HG03280 (cell line): Measurements from ENCODE around the gene GYPC.
"Not testable (repeated sequence)": the region's sequence is repeated elsewhere in the genome, so short reads cannot be mapped to it uniquely, and the experiment has no call there.

Experiments
- ATAC-seq: cut with Tn5 transposase; IDR thresholded peaks from one replicate; pipeline ENCODE4 v1.9.1; 2021; ENCODE audit warnings: mild to moderate bottlenecking, moderate library complexity; ENCODE audit not compliant: unreplicated experiment

Gene GYPC, protein sequence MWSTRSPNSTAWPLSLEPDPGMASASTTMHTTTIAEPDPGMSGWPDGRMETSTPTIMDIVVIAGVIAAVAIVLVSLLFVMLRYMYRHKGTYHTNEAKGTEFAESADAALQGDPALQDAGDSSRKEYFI

DNA sequence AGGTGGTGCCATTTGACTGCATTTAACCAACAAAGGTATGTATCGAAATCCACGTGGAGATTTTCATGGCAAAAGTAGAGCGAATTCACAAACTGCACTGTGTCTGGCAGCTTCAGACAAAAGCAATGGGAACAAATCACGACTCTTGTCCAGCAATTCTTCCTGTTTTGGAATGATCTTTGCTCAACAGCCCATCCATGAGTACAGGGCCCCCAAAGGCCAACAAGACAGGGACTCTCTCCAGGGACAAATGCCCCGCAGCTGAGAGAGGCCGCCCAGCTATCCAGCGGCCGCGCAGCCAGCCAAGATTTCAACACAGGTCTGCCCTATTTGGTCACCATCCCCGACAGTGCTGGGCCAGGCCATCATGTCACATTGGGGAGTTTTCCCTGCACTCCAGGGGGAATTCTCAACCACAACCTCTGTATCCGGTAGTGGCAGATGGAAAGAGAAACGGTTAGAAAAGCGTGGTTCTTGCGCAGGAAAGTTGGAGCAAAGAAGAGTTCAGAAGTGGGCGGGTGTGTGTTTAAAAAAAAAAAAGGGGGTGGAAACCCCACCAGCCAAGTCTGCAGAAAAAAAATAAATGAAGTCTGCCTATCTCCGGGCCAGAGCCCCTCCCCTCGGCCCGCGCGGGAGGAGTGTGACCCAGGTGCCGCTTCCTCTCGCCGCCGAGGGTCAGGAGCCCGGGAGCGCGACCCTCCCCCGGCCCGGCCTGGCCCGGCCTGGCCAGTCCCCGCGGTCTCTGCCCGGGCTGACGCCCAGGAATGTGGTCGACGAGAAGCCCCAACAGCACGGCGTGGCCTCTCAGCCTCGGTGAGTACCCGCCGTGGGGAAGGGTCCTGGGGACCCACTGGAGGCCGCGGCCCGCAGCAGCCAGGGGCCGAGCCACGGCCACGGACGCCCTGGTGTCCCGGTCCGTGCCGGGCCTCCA lies at the start of gene GYPC:
Gene GYPC, plus strand, starts transcription at position 659 of the 931 bp plus-strand sequence. Its CDS starts 106 bp downstream, at position 765.
- ATAC-seq: peak; percentile 40

DNA sequence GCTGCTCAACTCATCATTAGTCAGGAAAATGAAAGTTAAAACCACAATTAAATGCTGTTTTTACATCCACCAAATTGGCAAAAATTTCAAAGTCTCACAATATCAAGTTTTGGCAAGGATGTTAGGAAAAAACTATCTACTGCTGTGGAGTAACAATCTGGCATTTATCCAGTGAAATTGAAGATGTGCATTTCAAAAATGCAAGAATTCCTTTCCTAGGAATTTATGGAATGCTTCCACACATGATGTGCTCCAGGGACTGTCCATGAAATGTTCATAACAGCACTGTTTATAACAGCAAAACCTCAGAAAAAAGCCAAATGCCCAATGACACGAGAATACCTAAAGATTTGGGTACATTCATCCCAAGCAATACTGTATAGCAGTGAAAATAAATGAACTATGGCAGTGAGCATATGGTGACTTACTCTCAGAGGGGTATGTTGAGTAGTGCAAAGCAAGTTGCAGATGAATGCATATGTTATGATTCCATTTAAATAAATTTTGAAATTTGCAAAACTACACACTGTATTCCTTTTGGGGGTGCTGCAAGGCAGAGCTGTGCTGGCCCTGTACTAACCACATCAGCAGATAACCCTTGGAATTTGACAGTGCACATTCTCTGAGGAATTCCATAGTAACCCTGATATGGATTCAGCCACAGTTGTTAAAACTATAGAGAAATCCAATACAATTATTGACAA lies 41.3 kb upstream of the GYPC start:
- no peak for ATAC-seq

DNA sequence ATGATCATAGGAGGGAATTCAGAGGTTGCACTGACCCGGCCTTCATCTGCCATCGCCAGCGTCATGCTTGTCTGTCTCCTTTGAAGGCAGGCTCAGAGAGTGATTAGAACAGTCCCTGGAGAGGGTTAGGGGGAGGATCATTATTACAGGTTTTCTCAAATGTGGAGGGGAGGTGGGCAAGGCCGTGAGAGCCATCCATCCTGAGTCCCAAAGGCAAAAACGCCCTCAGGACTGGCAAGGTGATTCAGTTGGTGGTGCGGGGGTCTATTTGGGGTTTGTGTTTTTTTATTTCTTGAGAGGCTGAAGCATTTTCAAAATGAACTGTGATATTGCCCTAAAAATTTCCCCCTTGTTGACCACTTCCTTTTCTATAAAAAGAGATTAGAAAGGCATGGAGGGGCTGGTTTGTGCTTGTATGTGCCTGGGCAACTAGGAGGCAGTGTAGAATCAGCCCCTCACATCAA lies 39.3 kb upstream of the GYPC start:
- no peak for ATAC-seq

DNA sequence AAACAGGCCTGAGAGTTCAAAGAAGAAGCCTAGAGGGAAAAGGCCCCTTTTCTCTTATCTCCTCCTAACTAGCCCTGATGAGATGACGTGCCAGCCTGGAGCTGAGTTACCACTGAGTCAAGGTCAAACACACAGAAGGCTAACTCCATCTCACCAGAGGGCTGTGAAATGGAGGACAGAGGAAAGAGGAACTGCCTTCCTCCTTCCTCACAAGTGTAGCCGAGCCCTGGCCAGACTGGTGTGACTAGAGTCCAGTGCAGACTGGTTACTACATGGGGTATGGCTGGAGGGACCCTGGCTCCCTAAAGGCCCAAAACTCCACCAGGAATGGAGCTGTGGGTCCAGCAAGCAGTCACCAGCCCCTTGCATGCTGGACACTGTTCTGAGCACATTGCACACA lies 35.7 kb upstream of the GYPC start:
- ATAC-seq: no peak

DNA sequence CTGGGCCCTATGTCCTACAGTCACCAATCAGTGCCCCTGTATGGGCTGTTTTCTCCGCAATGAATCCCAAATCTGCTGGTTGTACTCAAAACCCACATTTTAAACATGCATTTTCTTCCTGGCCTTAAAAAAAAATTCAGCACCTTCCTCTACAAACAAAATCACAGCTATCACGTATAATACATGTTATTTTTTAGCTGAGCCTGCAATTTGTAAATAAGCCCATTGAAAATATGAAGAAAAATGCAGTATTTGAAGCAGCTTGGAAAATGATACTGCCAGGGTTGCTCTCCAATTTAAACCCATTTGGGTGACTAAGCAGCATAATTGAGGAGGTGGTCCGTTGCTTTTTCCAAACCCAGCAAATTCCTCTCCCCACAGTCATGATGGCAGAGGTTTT lies 33.0 kb upstream of the GYPC start:
- ATAC-seq: no peak

DNA sequence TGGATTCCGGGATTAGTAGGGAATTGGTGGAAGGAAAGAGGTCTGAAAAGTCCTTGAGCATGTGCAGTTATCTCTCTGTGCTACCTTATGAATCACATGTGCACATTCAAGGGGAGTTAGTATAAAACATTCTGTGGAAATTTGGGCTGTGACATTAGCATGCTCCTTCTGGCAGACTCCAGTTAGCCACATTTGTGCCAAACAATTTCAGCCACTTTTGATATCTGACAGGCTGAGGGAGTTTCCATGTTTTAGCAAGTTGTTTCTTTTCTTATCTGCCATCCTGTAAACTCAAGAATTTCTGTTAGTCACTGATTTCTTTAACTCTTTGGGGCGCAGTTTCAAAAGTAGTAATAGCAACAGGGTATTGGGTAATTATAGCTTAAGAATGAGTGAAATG lies 28.3 kb upstream of the GYPC start:
- no peak for ATAC-seq

DNA sequence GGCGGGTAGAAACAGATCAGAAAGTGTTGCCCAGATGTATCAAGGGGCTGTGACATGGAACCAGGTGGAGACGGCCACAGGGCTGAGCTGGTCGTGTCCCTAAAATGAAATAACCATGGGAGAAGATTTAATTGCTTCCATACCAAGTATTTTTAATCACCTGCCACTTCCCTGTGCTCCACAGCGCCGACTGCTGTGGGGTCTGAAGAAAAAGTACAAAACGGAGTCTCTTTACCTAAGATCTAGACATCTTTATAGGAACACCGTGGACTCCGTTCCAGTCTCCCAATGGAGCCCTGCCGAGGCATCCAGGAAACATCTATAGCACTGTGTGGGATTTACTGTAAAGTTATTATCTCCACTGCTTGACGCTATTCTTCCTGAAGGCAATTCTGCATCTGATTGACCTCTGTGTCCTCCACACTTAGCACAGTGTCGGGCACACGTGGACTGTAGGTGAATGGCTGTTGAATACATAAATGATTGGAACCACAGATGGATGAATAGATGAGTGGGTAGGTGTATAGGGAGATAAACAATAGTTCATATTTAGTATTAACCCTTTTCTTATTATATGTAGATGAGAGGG lies 21.6 kb upstream of the GYPC start:
- peak; percentile 59 for ATAC-seq

DNA sequence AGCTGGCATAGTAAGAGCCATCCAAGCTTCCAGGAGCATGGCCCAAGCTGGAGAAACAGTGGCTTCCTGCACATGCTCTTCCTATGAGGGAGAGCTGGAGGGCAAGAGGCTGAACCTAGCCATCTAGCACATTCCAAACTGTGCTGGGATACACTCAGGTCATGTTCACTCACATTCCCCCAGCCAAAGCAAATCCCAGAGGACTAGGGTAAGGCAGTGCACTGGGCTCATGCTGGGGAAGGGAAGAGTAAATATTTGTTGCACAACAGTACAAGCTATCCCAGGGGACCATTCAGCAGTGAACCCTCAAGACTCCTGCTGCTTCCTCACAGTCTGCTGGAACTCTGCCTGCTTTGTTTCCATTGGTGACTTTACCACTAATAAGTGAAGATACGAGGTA lies 20.7 kb upstream of the GYPC start:
- no peak for ATAC-seq

DNA sequence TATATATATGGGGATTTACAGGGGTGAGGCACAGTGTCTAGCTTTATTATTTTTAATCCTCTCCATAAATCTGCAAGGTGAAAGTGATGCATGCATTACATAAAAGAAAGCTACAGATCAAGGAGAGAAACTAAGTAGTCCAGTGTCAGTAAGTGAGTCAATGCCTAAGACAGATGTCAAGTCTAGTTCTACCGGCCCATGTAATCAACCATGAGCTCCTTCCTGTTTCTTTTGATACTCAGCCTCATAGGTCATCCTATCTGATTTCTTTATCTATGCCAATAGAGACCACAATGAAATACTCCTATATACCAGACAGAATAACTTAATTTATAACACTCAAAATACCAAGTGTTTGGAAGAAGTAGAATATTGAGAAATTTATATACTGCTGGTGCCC lies 20.2 kb upstream of the GYPC start:
- no peak for ATAC-seq

DNA sequence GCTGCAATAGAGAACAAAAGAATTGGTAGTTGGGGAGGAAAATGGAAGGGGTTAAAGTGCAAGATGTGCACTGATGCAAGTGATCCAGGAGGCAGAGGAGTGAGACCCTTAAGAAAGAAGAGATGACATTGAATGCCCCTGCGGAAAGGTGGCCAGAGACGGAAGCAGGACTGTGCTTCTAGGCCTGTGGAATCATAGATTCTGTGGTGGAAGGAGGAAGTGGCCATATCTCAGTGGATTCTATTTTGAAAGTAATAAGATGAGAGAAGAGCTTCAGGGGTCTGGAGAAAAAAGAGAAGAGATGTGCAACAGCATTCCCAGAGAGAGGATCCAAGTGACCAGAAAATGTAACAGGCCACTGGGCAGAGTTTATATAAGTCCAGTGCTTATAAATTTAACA lies 18.6 kb upstream of the GYPC start:
- ATAC-seq: no peak

DNA sequence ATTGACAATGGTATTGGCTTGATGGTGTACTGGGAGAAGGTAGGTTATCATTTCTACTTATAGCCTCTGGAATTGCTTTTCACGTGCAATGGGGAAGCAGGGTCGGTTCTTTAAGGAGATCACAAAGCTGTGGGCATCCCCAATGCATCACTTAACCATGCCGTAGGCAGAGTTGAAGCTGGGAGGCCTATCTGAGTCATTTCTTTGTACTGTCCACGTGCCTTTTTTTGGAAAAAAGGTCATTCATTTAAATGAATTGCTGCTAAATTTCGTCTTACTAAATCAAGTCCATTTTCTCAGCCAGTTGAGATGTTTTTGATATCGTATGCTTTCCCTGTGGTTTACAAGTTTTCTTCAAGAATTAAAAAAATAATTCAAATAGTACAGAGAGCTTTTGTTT lies 17.2 kb upstream of the GYPC start:
- ATAC-seq: no peak

DNA sequence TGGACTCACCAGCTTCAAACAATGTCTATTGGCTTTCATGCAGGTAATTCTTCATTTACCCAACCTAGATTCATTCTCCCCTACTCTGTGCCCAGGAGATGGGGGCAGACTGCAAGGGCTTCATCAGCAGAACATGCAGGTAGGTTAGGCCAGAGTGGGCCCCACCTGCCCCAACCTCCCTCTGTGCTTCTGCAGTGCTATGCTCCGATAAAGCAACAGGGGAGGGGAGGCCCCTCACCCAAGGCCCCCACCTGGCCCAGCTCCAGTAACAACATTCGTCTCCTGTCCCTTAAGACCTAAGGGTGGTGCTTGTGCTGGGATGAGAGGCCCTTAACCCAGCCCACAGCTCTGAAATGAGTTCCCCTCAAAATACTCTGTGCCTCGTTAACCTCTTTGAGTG lies 16.7 kb upstream of the GYPC start:
- no peak for ATAC-seq

DNA sequence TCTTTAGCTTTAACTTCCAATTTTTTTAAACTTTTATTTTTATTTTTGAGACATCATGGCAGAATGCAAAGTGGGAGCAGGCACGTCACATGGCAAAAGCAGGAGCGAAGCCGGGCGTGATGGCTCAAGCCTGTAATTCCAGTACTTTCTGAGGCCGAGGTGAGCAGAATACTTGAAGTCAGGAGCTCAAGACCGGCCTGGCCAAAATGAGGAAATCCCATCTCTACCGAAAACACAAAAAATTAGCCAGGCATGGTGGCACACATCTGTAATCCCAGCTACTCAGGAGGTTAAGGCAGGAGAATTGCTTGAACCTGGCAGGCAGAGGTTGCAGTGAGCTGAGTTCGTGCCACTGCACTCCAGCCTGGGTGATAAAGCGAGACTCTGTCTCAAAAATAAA lies 14.7 kb upstream of the GYPC start:
- ATAC-seq: not testable (repeated sequence)

DNA sequence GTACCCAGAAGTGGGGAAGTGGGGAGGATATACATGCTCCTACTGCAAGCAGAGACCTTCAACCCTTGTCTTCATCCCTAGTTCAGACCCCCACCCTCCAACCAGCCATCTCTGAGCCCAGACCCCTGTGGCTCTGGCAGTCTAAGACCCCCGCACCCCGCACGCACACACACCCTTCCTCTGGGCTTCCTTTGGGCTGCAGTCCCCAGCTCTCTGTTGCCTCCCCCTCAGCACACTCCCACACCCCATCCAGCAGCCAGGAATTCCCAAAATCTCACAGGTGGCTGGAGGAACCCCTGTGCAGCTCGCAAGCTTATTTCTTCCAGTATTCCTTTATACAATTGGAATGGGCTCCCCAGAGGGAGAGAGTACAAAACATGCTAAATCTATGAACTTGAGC lies 13.9 kb upstream of the GYPC start:
- ATAC-seq: no peak

DNA sequence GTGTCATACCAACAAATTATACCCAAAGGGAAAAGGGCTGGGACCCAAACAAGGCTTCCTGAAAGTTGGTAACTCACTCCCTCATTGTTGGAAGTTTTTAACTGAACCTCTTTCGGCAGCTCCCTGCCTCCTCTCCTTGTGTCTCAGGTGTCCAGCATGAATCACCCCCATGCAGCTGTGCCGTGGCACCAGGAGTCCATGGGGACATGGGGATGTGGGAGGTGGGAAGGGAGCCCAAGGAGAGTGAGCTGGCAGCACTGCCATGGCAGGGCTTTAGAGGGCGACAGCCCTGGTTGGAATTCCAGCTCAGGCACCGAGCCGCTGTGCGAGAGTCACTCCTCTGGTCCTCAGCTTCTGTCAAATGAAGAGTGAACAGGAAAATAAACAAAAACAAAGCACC lies 12.5 kb upstream of the GYPC start:
- no peak for ATAC-seq

DNA sequence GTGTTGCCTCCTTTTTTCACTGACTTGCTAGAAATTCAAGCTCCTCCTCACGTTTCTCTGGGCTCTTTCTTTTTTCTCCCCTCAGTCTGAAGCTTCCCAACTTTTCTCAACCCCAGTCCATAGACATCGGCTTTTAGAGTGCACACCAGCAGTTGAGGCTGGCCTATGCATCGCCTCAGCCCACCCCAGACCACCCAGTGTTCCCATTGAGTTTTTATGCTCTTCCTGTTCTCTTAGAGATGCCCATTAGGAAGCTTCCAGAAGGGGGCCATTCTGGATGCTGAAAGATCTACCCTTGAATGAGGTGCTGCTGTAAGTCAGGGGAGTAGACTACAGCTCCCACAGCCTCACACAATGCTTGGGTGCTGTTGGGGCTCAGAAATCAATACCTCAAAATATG lies 12.0 kb upstream of the GYPC start:
- ATAC-seq: no peak

DNA sequence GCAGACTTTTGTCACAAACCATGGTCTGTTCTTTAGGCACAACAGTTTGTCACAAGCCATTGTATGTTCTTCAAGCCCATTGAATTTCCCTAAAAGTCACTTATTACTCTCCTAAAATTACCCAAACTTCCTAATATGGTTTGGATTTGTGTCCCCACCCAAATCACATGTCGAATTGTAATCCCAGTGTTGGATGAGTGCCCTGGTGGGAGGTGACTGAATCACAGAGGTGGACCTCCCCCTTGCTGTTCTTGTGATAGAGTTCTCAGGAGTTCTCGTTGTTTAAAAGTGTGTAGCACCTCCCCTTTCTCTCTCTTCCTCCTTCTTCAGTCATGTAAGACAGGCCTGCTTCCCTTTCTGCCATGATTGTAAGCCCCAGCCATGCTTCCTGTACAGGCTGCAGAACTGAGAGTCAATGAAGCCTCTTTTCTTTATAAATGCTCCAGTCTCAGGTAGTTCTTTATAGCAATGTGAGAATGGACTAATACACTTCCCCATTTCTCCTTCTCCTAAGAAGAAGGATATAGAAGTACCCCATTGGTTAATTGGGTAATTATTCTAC lies 11.2 kb upstream of the GYPC start:
- ATAC-seq: peak; percentile 87

DNA sequence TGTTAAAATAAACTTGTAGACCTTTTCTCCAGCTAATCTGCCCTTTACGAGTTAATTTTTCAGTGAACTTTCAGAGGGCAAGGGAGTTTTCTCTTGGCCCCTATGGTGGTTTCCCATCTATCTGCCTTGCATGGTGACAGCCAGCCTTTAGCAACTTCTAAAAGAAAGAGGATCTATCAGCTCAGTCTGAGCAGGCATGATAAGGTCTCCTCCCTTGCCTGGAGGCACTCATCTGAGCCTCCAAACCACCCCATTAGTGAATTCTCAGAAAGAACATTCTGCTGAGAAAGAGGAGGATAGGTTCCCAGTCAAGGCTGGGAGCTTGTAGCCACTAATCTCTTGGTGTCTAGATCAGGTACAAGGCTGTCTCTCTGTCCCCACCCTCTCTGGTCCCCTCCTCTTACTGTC lies 10.7 kb upstream of the GYPC start:
- ATAC-seq: peak; percentile 42

DNA sequence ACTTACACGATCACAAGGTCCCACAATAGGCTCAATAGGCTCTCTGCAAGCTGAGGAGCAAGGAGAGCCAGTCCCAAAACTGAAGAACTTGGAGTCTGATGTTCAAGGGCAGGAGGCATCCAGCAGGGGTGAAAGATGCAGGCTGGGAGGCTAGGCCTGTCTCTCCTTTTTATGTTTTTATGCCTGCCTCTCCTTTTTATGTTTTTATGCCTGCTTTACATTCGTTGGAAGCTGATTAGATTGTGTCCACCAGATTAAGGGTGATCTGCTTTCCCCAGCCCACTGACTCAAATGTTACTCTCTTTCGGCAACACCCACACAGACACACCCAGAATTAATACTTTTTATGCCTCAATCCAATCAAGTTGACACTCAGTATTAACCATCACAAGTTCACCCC lies 9.9 kb upstream of the GYPC start:
- no peak for ATAC-seq

DNA sequence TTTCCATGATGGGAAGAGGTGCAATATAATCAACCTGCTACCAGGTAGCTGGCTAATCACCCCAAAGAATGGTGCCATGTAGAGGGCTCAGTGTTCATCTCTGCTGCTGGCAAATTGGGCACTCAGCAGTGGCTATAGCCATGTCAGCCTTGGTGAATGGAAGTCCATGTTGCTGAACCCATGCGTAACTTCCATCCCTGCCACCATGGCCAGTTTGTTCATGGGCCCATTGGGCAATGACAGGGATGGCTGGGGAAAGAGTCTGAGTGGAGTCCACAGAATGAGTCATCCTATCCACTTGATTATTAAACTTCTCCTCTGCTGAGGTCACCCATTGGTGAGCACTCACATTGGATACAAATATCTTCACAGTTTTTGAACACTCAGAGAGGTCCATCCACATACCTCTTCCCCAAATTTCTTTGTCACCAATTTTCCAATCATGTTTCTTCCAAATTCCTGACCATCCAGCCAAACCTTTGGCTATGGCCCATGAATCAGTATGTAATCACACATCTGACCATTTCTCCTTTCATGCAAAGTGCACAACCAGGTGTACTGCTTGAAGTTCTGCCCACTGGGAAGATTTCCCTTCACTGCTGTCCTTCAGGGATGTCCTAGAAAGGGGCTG lies 8.1 kb upstream of the GYPC start:
- not testable (repeated sequence) for ATAC-seq

DNA sequence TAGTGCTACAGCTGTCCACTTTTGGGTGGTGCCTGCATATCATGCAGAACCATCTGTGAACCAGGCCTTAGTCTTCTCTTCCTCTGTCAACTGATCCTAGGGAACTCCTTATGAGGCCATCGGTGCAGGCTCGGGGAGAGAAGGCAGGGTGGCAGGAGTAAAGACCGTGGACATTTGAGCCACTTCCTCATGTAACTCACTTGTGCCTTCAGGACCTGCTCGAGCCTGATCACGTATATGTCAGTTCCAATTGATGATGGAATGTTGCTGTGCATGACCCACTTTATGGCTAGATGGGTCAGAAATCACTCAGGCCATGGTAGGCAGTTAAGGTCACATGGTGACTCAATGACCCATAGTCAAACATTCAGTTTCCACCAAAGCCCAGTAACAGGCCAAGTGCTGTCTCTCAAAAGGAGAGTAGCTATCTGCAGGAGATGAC lies 7.6 kb upstream of the GYPC start:
- ATAC-seq: not testable (repeated sequence)
